Caco-2 (cell line): Measurements from ENCODE around the gene ZNF79. TPM values are rescaled to one million over a fixed set of nuclear protein-coding genes. Genes with fewer than 3 reads are reported as not detected.

ENCODE experiments used
- BruUV-seq: library from RNA; stranded (reverse); fragments of 400-500 nt; replicated peaks from 2 replicates; lab custom pipeline; 2021; lab: Mats Ljungman, UMichigan
- CTCF ChIA-PET: fragments of 300-600 bp; sonication (Branson Sonifier 250); formaldehyde crosslinking; loops from one replicate; lab custom pipeline; 2022; ENCODE audit warnings: antibody characterized with exemption; lab: Charles Lee
- POLR2A ChIA-PET: fragments of 300-600 bp; sonication (Branson Sonifier 250); formaldehyde crosslinking; loops from one replicate; lab custom pipeline; 2022; ENCODE audit warnings: antibody characterized with exemption; lab: Charles Lee
- DNase-seq, 2 experiments: peaks; one replicate each; pipeline versions ENCODE4 v3.0.0 to v3.0.0-alpha.2; 2020 to 2022
- H3K27me3 ChIP-seq: replicated peaks from 2 replicates; pipeline ENCODE4 v1.6.0; 2011; ENCODE audit warnings: low read length; ENCODE audit not compliant: control insufficient read depth, insufficient read depth
- H3K36me3 ChIP-seq: 2 replicates; pipeline ENCODE4 v1.5.1; 2011; ENCODE audit warnings: low read length; ENCODE audit not compliant: control insufficient read depth, insufficient read depth
- H3K4me1 ChIP-seq: fragments of 250-450 bp; sonication (Bioruptor Pico); 2 replicates; pipeline ENCODE4 v1.5.1; 2020; ENCODE audit warnings: mild to moderate bottlenecking
- H3K4me3 ChIP-seq: 2 replicates; pipeline ENCODE4 v1.5.1; 2011; ENCODE audit warnings: low read depth, mild to moderate bottlenecking, control low read depth, low read length
- H3K9me3 ChIP-seq: fragments of 250-450 bp; sonication (Bioruptor Pico); 2 replicates; pipeline ENCODE4 v1.5.1; 2020; ENCODE audit warnings: mild to moderate bottlenecking, moderate library complexity
- H3K27ac Mint-ChIP-seq: one replicate; pipeline ENCODE4 v1.8.0; 2022; ENCODE audit warnings: mixed read lengths; ENCODE audit not compliant: unreplicated experiment
- H3K27me3 Mint-ChIP-seq: one replicate; pipeline ENCODE4 v1.8.0; 2022; ENCODE audit warnings: mixed read lengths; ENCODE audit not compliant: insufficient read depth, unreplicated experiment
- H3K36me3 Mint-ChIP-seq: one replicate; pipeline ENCODE4 v1.8.0; 2022; ENCODE audit warnings: mild to moderate bottlenecking, mixed read lengths; ENCODE audit not compliant: insufficient read depth, unreplicated experiment
- H3K4me1 Mint-ChIP-seq: one replicate; pipeline ENCODE4 v1.8.0; 2022; ENCODE audit warnings: low read depth, mixed read lengths; ENCODE audit not compliant: unreplicated experiment
- H3K4me3 Mint-ChIP-seq: one replicate; pipeline ENCODE4 v1.8.0; 2022; ENCODE audit warnings: mild to moderate bottlenecking, moderate library complexity, mixed read lengths; ENCODE audit not compliant: unreplicated experiment
- H3K9me3 Mint-ChIP-seq: one replicate; pipeline ENCODE4 v1.8.0; 2022; ENCODE audit warnings: mixed read lengths; ENCODE audit not compliant: unreplicated experiment
- intact Hi-C: fragments of 100-400 bp; cut with micrococcal nuclease; formaldehyde crosslinking; loops from one replicate; pipeline ENCODE4 v1.10.0; 2022; ENCODE audit not compliant: unreplicated experiment
- total RNA-seq: library from RNA; stranded (reverse); gene quantifications from 2 replicates; pipeline ENCODE4 v1.2.3, GENCODE V29; 2022
- TF ChIP-seq, protein P1 (sequence below), 2 experiments: fragments of 200-600 bp in 1 of 2; IDR thresholded peaks; 1 replicate in 1 of 2; 2 replicates in 1 of 2; pipeline versions ENCODE4 v1.5.1 to v1.8.0; 2011 to 2022; ENCODE audit warnings: antibody characterized with exemption in 1 of 2, control low read depth in 1 of 2, inconsistent platforms in 1 of 2, low read depth in 1 of 2, low read length in 1 of 2, mild to moderate bottlenecking in 1 of 2, moderate library complexity in 1 of 2; ENCODE audit not compliant: insufficient read depth in 1 of 2, severe bottlenecking in 1 of 2, unreplicated experiment in 1 of 2

ZNF79 gene
- total RNA-seq, 1 experiment from 2014 or later = 9.2 TPM

DNA sequence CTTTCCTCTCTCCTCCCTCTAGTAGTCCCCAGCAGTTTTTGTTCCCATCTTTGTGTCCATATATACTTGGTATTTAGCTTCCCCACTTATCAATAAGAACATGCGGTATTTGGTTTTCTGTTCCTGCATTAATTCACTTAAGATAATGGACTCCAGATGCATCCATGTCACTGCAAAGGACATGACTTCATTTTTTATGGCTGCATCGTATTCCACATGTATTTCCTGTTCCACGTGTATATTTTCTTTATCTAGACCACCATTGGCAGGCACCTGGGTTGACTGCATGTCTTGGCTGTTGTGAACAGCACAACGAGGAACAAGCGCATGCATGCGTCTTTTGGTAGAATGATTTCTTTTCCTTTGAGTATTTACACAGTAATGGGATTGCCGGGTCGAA lies 6.2 kb downstream of the ZNF79 start:
- DNase-seq = no peak
- ChIA-PET POLR2A (no interaction called here), CTCF (no interaction called here)
- Mint-ChIP-seq H3K27me3 (no peaks in the 10 kb centered on the region), H3K36me3 (peaks cover 64% of the 10 kb centered on the region), H3K9me3 (no peaks in the 10 kb centered on the region), H3K4me3 (no peak overlapping the region), H3K27ac (no peak overlapping the region), H3K4me1 (no peaks in the 10 kb centered on the region)
- Histone ChIP-seq H3K9me3 (no peaks in the 10 kb centered on the region), H3K4me1 (no peaks in the 10 kb centered on the region), H3K27me3 (no peaks in the 10 kb centered on the region), H3K36me3 (no peaks in the 10 kb centered on the region; the same call in 1 of the 2 replicates), H3K4me3 (no peak overlapping the region)
- TF ChIP-seq, protein P1, sequence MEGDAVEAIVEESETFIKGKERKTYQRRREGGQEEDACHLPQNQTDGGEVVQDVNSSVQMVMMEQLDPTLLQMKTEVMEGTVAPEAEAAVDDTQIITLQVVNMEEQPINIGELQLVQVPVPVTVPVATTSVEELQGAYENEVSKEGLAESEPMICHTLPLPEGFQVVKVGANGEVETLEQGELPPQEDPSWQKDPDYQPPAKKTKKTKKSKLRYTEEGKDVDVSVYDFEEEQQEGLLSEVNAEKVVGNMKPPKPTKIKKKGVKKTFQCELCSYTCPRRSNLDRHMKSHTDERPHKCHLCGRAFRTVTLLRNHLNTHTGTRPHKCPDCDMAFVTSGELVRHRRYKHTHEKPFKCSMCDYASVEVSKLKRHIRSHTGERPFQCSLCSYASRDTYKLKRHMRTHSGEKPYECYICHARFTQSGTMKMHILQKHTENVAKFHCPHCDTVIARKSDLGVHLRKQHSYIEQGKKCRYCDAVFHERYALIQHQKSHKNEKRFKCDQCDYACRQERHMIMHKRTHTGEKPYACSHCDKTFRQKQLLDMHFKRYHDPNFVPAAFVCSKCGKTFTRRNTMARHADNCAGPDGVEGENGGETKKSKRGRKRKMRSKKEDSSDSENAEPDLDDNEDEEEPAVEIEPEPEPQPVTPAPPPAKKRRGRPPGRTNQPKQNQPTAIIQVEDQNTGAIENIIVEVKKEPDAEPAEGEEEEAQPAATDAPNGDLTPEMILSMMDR (IDR thresholded peaks at IDR 0.05; ENCODE audit: insufficient read depth in 1 of 2, low read depth in 1 of 2, low read length in 1 of 2, severe bottlenecking in 1 of 2, unreplicated experiment in 1 of 2) = no peak
- intact Hi-C loops = no loop called here
- no TSS peak for BruUV-seq

DNA sequence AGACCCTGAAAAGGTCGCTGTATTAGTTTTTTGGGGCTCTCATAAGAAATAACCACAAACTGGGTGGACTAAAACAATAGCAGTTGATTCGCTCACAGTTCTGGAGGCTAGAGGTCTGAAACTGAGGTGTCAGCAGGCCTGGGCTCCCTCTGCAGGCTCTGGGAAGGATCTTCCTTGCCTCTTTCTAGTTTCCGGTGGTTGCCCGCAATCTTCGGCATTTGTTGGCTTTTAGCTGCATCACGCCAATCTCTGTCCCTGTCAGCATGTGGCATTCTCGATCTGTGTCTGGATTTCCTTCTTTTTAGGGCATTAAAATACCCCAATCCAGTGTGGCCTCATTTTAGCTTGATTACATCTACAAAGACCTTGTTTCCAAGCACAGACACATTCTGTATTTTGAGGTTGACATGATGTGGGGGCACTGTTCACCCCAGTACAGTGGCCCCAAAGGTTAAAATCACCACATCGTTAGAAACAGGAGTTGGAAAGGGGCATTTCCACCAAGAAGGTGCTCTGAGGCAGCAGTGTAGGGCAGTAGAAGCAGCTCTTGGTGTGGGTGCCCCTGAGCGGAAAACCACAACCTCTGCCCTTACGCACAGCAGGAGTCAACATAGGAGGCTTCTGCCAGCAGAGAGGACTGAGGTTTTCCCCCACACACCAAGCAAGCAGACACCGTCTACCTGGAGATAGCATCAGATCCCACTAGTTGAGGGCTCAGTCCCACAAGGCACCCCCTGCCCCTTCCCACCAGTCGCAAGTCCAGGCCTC lies 13.5 kb downstream of the ZNF79 start:
- TF ChIP-seq, protein P1 (IDR thresholded peaks at IDR 0.05; ENCODE audit: insufficient read depth in 1 of 2, low read depth in 1 of 2, low read length in 1 of 2, severe bottlenecking in 1 of 2, unreplicated experiment in 1 of 2) = peak; percentile 28 to 38
- H3K9me3 ChIP-seq = no peaks in the 10 kb centered on the region
- H3K9me3 Mint-ChIP-seq = no peaks in the 10 kb centered on the region
- peaks cover 81% of the 10 kb centered on the region for H3K36me3 Mint-ChIP-seq
- peaks cover 6% of the 10 kb centered on the region for H3K36me3 ChIP-seq
- peaks cover 12% of the 10 kb centered on the region; the same call in 1 of the 2 replicates for H3K4me1 ChIP-seq
- no peaks in the 10 kb centered on the region for H3K27me3 ChIP-seq
- H3K4me3 Mint-ChIP-seq = no peak overlapping the region
- no peak overlapping the region for H3K4me3 ChIP-seq
- ChIA-PET POLR2A (no interaction called here), CTCF (interaction anchor here (0.6 to 1.2 kb wide), 3 partner anchors 41 to 497 kb away, joined by 3 to 6 read pairs (median 6); partner anchors contain the start of gene SLC2A8)
- H3K4me1 Mint-ChIP-seq = peaks cover 14% of the 10 kb centered on the region
- intact Hi-C loops = loop anchor here (1.0 kb wide), 1 partner anchor 223 kb away; no protein-coding TSS in a partner anchor
- no peak for DNase-seq
- H3K27me3 Mint-ChIP-seq = no peaks in the 10 kb centered on the region
- H3K27ac Mint-ChIP-seq = no peak overlapping the region
- no TSS peak for BruUV-seq

DNA sequence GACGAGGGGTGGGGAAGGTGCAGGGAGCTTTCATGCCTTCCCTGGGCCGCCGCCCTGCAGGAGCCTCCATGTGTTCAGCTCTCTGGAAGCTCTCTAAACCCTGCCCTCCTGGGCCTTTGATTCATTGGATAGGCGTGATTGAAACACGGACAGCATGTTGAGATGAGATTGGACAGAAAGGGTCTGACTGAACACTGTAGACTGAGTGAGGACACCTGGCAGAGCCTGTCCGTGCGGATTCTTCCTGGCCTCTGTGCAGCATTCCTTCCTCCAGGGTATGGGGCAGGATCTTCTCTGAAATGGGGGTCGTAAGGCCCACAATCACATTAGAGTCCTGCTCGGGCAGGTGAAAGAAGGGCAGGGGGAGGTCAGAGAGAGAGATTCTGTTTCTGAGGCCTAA lies 14.2 kb downstream of the ZNF79 start:
- H3K27ac Mint-ChIP-seq = peak overlapping the region; percentile 63
- TF ChIP-seq, protein P1 (IDR thresholded peaks at IDR 0.05; ENCODE audit: insufficient read depth in 1 of 2, low read depth in 1 of 2, low read length in 1 of 2, severe bottlenecking in 1 of 2, unreplicated experiment in 1 of 2) = no peak
- peaks cover 14% of the 10 kb centered on the region for H3K4me1 Mint-ChIP-seq
- POLR2A ChIA-PET = no interaction called here
- Histone ChIP-seq H3K4me3 (no peak overlapping the region), H3K9me3 (no peaks in the 10 kb centered on the region; the same call in 1 of the 2 replicates), H3K36me3 (peaks cover 6% of the 10 kb centered on the region), H3K27me3 (no peaks in the 10 kb centered on the region), H3K4me1 (peaks cover 12% of the 10 kb centered on the region; the same call in 1 of the 2 replicates)
- H3K9me3 Mint-ChIP-seq = no peaks in the 10 kb centered on the region
- H3K4me3 Mint-ChIP-seq = no peak overlapping the region
- peaks cover 83% of the 10 kb centered on the region for H3K36me3 Mint-ChIP-seq
- intact Hi-C loops = no loop called here
- BruUV-seq = no TSS peak
- CTCF ChIA-PET = interaction anchor here (1.2 kb wide), 1 partner anchor 498 kb away, joined by 3 read pairs; no protein-coding TSS in a partner anchor
- no peaks in the 10 kb centered on the region for H3K27me3 Mint-ChIP-seq
- peak; percentile 62 to 76 for DNase-seq
